IMR-90 (cell line): ENCODE data around the gene CASKIN1. TPM values are rescaled to one million over a fixed set of nuclear protein-coding genes. Genes with fewer than 3 reads are reported as not detected.

Experiments
- ATAC-seq: fragments of 200-7000 bp; cut with Tn5 transposase; 2 replicates; pipeline ENCODE4 v1.9.1; 2020; ENCODE audit warnings: low read depth, mild to moderate bottlenecking, moderate library complexity
- BruUV-seq: library from RNA; stranded (reverse); fragments of 400-500 nt; replicated peaks from 2 replicates; lab custom pipeline; 2021; lab: Mats Ljungman, UMichigan
- CTCF ChIA-PET: fragments of 300-600 bp; formaldehyde crosslinking; extraction: SDS; loops from one replicate; lab custom pipeline; 2021; ENCODE audit warnings: antibody characterized with exemption; lab: Yijun Ruan, JAX
- POLR2A ChIA-PET: fragments of 300-600 bp; sonication (Branson Sonifier 250); formaldehyde crosslinking; loops from one replicate; lab custom pipeline; 2022; ENCODE audit warnings: antibody characterized with exemption; ENCODE audit not compliant: unreplicated experiment; lab: Charles Lee
- DNase-seq: peaks from one replicate; pipeline ENCODE4 v3.0.0; 2013
- H2AFZ ChIP-seq: replicated peaks from 2 replicates; pipeline ENCODE3; 2013; ENCODE audit warnings: low read length, mild to moderate bottlenecking; ENCODE audit not compliant: poor library complexity
- H2AK5ac ChIP-seq: 2 replicates; pipeline ENCODE4 v1.6.1; 2013; ENCODE audit warnings: low read depth, low read length, inconsistent platforms
- H2AK9ac ChIP-seq: replicated peaks from 2 replicates; pipeline ENCODE3; 2013; ENCODE audit warnings: mild to moderate bottlenecking, low read depth, low read length, moderate library complexity; ENCODE audit not compliant: poor library complexity
- H2BK120ac ChIP-seq: 2 replicates; pipeline ENCODE4 v1.6.1; 2013; ENCODE audit warnings: low read depth, low read length, inconsistent platforms
- H2BK15ac ChIP-seq: 3 replicates; pipeline ENCODE4 v1.6.1; 2013; ENCODE audit warnings: low read depth, low read length, inconsistent platforms
- H2BK20ac ChIP-seq: 2 replicates; pipeline ENCODE4 v1.6.1; 2013; ENCODE audit warnings: low read depth, mild to moderate bottlenecking, inconsistent platforms, low read length, moderate library complexity
- H2BK5ac ChIP-seq: 2 replicates; pipeline ENCODE4 v1.6.1; 2013; ENCODE audit warnings: mild to moderate bottlenecking, low read depth, low read length, inconsistent platforms; ENCODE audit not compliant: poor library complexity, severe bottlenecking
- H3K14ac ChIP-seq: replicated peaks from 2 replicates; pipeline ENCODE4 v1.6.1; 2013; ENCODE audit warnings: low read depth, low read length, inconsistent platforms
- H3K18ac ChIP-seq: 2 replicates; pipeline ENCODE4 v1.6.1; 2013; ENCODE audit warnings: low read depth, low read length, control low read depth
- H3K23ac ChIP-seq: 2 replicates; pipeline ENCODE4 v1.6.1; 2013; ENCODE audit warnings: low read depth, low read length, inconsistent platforms
- H3K27ac ChIP-seq: 2 replicates; pipeline ENCODE4 v1.5.1; 2013; ENCODE audit warnings: mild to moderate bottlenecking, control low read depth, low read length; ENCODE audit not compliant: insufficient read depth
- H3K27me3 ChIP-seq: 2 replicates; pipeline ENCODE4 v1.6.1; 2013; ENCODE audit warnings: low read length; ENCODE audit not compliant: control insufficient read depth, insufficient read depth
- H3K36me3 ChIP-seq: 2 replicates; pipeline ENCODE4 v1.6.1; 2013; ENCODE audit warnings: low read length, mixed read lengths; ENCODE audit not compliant: control insufficient read depth, insufficient read depth
- H3K4ac ChIP-seq: 2 replicates; pipeline ENCODE4 v1.6.1; 2013; ENCODE audit warnings: low read depth, low read length, inconsistent platforms
- H3K4me1 ChIP-seq: 2 replicates; pipeline ENCODE4 v1.6.1; 2013; ENCODE audit warnings: low read length, mixed read lengths; ENCODE audit not compliant: control insufficient read depth, insufficient read depth
- H3K4me2 ChIP-seq: 2 replicates; pipeline ENCODE4 v1.6.1; 2013; ENCODE audit warnings: low read depth, mild to moderate bottlenecking, control low read depth, low read length, moderate library complexity
- H3K4me3 ChIP-seq: 2 replicates; pipeline ENCODE4 v1.5.1; 2013; ENCODE audit warnings: low read depth, mild to moderate bottlenecking, control low read depth, low read length, moderate library complexity; ENCODE audit not compliant: insufficient read depth
- H3K56ac ChIP-seq: 2 replicates; pipeline ENCODE4 v1.6.1; 2013; ENCODE audit warnings: low read length, inconsistent platforms; ENCODE audit not compliant: insufficient read depth; ENCODE audit errors: extremely low read depth
- H3K79me1 ChIP-seq, 2 experiments: 2 replicates each; pipeline ENCODE4 v1.6.1; 2013; ENCODE audit warnings: low read length in 2 of 2, inconsistent platforms in 1 of 2, low read depth in 1 of 2
- H3K9ac ChIP-seq: 2 replicates; pipeline ENCODE4 v1.6.1; 2013; ENCODE audit warnings: low read depth, low read length, control low read depth
- H3K9me1 ChIP-seq: 2 replicates; pipeline ENCODE4 v1.6.1; 2013; ENCODE audit warnings: low read length, inconsistent platforms; ENCODE audit not compliant: insufficient read depth
- H3K9me3 ChIP-seq: 2 replicates; pipeline ENCODE4 v1.6.1; 2013; ENCODE audit warnings: low read length; ENCODE audit not compliant: control insufficient read depth, insufficient read depth
- H4K20me1 ChIP-seq: 2 replicates; pipeline ENCODE4 v1.6.1; 2013; ENCODE audit warnings: low read length, inconsistent platforms; ENCODE audit not compliant: insufficient read depth
- H4K5ac ChIP-seq: 2 replicates; pipeline ENCODE4 v1.6.1; 2013; ENCODE audit warnings: mild to moderate bottlenecking, low read depth, low read length, control low read depth
- H4K8ac ChIP-seq, 2 experiments: 2 replicates each; pipeline ENCODE4 v1.6.1; 2013; ENCODE audit warnings: low read depth in 2 of 2, low read length in 2 of 2, control low read depth in 1 of 2, inconsistent platforms in 1 of 2
- H4K91ac ChIP-seq: 2 replicates; pipeline ENCODE4 v1.6.1; 2013; ENCODE audit warnings: low read depth, low read length, inconsistent platforms; ENCODE audit not compliant: insufficient read depth
- BHLHE40 ChIP-seq: fragments of 150-350 bp; IDR thresholded peaks from 2 replicates; pipeline ENCODE4 v1.6.1; 2016; ENCODE audit warnings: mild to moderate bottlenecking, low read depth, low read length
- CEBPB ChIP-seq: IDR thresholded peaks from 2 replicates; pipeline ENCODE4 v1.6.1; 2012; ENCODE audit warnings: low read depth, low read length, improper control_type of control experiment
- CHD1 ChIP-seq: IDR thresholded peaks from 2 replicates; pipeline ENCODE4 v1.6.1; 2012; ENCODE audit warnings: low read depth, low read length, improper control_type of control experiment
- FOS ChIP-seq: fragments of 150-350 bp; IDR thresholded peaks from 2 replicates; pipeline ENCODE4 v1.6.1; 2016; ENCODE audit warnings: low read depth, low read length
- MAFK ChIP-seq: IDR thresholded peaks from 2 replicates; pipeline ENCODE4 v1.6.1; 2012; ENCODE audit warnings: low read depth, low read length, improper control_type of control experiment
- MAZ ChIP-seq: IDR thresholded peaks from 2 replicates; pipeline ENCODE4 v1.6.1; 2012; ENCODE audit warnings: low read depth, mild to moderate bottlenecking, low read length, improper control_type of control experiment, moderate library complexity, borderline replicate concordance
- NFE2L2 ChIP-seq: fragments of 150-350 bp; IDR thresholded peaks from 2 replicates; pipeline ENCODE4 v1.6.1; 2016; ENCODE audit warnings: low read depth, mild to moderate bottlenecking, low read length
- POLR2A ChIP-seq: IDR thresholded peaks from 2 replicates; pipeline ENCODE4 v1.6.1; 2012; ENCODE audit warnings: mild to moderate bottlenecking, low read depth, low read length
- RAD21 ChIP-seq: IDR thresholded peaks from 2 replicates; pipeline ENCODE4 v1.6.1; 2012; ENCODE audit warnings: low read length, improper control_type of control experiment
- RCOR1 ChIP-seq: IDR thresholded peaks from 2 replicates; pipeline ENCODE4 v1.6.1; 2012; ENCODE audit warnings: mild to moderate bottlenecking, low read length, improper control_type of control experiment; ENCODE audit not compliant: insufficient replicate concordance
- RFX5 ChIP-seq: IDR thresholded peaks from 2 replicates; pipeline ENCODE4 v1.8.0; 2012; ENCODE audit warnings: low read depth, mild to moderate bottlenecking, low read length, moderate library complexity
- WGBS, 2 experiments: methylation state at CpG; one replicate each; pipeline versions ENCODE4 v1.1.5 to v1.1.7; 2013; ENCODE audit warnings: missing lambda C conversion rate in 2 of 2; ENCODE audit not compliant: insufficient read length in 1 of 2; ENCODE audit errors: extremely low coverage in 2 of 2; 5-methylcytosine and 5-hydroxymethylcytosine counted together
- dilution Hi-C: fragments of 300-500 bp; cut with HindIII; formaldehyde crosslinking; loops from one replicate; pipeline ENCODE4 v1.14.3; 2018; ENCODE audit warnings: low sequenced_read_pairs; ENCODE audit not compliant: unreplicated experiment
- in situ Hi-C: fragments of 300-500 bp; cut with MboI; formaldehyde crosslinking; loops from 3 replicates; pipeline ENCODE4 v1.14.3; 2019; ENCODE audit warnings: low sequenced_read_pairs, inconsistent platforms, mixed read lengths
- intact Hi-C: fragments of 100-400 bp; cut with micrococcal nuclease; formaldehyde crosslinking; loops from 2 replicates; pipeline ENCODE4 v1.10.0; 2022
- polyA plus RNA-seq, 3 experiments: library from polyadenylated mRNA; depleted of rRNA; stranded (reverse); fragments of >200 nt; gene quantifications; 2 replicates each; pipeline ENCODE4 v1.2.3, GENCODE V29; 2012; ENCODE audit warnings: low replicate concordance in 1 of 3
- total RNA-seq: library from RNA; depleted of rRNA; stranded (reverse); fragments of >200 nt; gene quantifications from 2 replicates; pipeline ENCODE4 v1.2.3, GENCODE V29; 2012
- TF ChIP-seq, protein P1 (sequence below): fragments of 150-350 bp; IDR thresholded peaks from 2 replicates; pipeline ENCODE4 v1.6.1; 2017; ENCODE audit warnings: mild to moderate bottlenecking, antibody characterized with exemption, low read length, low read depth
- TF ChIP-seq, protein P2 (sequence below): fragments of 150-350 bp; IDR thresholded peaks from 2 replicates; pipeline ENCODE4 v1.6.1; 2016; ENCODE audit warnings: low read depth, mild to moderate bottlenecking, low read length, moderate library complexity, borderline replicate concordance
- TF ChIP-seq, protein P3 (sequence below): conservative IDR thresholded peaks from 2 replicates; pipeline ENCODE4 v1.5.1; 2012; ENCODE audit warnings: mild to moderate bottlenecking, low read depth, low read length, improper control_type of control experiment

The CASKIN1 gene
- total and polyA plus RNA-seq, 2 of the 4 experiments (the other 2 are of a cell fraction) = 0.05 TPM; not detected in 1

DNA sequence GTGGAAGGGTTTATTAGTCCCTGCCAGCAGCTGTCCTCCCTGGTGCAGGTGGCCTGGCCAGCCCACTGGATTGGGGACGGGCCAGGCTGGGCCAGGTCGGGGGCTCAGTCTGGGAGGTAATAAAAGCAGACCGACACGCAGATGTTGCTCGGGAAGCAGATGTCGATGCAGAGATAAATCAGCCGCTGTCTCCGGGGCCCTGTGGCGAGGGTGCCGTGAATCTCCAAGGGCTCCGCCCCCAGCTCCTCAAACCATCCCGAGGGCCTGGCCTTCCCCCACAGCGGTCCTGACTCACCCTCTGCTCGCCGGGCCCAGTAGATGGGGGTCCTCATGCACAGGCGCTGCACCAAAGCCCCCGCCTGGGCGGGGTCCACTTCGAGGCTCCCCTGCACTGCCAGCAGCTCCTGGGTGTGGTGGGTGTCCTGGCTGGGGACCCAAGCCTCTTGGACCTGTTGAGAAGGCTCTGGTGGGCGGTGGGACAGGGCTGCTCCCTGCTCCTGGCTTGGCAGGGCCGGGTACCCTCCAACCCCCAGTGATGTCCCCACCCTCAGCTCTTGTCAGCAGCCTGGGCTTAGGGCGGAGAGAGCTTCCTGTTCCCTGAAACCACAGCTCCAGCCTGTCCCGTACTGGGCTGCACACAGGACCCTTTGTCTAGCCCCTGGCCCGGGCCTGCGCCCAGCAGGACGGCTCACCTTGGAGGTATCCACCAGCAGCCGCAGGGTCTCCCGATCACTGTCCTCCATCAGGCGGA, 13.0 kb upstream of the CASKIN1 start:
- TF ChIP-seq, protein P1, sequence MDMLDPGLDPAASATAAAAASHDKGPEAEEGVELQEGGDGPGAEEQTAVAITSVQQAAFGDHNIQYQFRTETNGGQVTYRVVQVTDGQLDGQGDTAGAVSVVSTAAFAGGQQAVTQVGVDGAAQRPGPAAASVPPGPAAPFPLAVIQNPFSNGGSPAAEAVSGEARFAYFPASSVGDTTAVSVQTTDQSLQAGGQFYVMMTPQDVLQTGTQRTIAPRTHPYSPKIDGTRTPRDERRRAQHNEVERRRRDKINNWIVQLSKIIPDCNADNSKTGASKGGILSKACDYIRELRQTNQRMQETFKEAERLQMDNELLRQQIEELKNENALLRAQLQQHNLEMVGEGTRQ = no peak
- TF ChIP-seq POLR2A (no peak), CEBPB (no peak), RFX5 (no peak), FOS (no peak), MAFK (no peak), NFE2L2 (no peak), BHLHE40 (no peak), RAD21 (no peak), MAZ (no peak), CHD1 (no peak), RCOR1 (no peak)
- TF ChIP-seq, protein P2, sequence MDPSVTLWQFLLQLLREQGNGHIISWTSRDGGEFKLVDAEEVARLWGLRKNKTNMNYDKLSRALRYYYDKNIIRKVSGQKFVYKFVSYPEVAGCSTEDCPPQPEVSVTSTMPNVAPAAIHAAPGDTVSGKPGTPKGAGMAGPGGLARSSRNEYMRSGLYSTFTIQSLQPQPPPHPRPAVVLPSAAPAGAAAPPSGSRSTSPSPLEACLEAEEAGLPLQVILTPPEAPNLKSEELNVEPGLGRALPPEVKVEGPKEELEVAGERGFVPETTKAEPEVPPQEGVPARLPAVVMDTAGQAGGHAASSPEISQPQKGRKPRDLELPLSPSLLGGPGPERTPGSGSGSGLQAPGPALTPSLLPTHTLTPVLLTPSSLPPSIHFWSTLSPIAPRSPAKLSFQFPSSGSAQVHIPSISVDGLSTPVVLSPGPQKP = no peak
- TF ChIP-seq, protein P3, sequence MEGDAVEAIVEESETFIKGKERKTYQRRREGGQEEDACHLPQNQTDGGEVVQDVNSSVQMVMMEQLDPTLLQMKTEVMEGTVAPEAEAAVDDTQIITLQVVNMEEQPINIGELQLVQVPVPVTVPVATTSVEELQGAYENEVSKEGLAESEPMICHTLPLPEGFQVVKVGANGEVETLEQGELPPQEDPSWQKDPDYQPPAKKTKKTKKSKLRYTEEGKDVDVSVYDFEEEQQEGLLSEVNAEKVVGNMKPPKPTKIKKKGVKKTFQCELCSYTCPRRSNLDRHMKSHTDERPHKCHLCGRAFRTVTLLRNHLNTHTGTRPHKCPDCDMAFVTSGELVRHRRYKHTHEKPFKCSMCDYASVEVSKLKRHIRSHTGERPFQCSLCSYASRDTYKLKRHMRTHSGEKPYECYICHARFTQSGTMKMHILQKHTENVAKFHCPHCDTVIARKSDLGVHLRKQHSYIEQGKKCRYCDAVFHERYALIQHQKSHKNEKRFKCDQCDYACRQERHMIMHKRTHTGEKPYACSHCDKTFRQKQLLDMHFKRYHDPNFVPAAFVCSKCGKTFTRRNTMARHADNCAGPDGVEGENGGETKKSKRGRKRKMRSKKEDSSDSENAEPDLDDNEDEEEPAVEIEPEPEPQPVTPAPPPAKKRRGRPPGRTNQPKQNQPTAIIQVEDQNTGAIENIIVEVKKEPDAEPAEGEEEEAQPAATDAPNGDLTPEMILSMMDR = no peak
- intact Hi-C loops = no loop called here
- Histone ChIP-seq H2AK9ac (no peak overlapping the region), H3K9ac (no peak overlapping the region), H3K23ac (no peak overlapping the region), H3K56ac (no peak overlapping the region), H4K91ac (no peak overlapping the region), H3K9me3 (no peaks in the 10 kb centered on the region), H3K79me1 (peaks cover 27 to 54% of the 10 kb centered on the region in 2 experiments), H3K27me3 (no peaks in the 10 kb centered on the region), H3K18ac (no peak overlapping the region), H3K27ac (no peak overlapping the region), H2BK5ac (no peak overlapping the region), H2BK120ac (no peak overlapping the region), H3K36me3 (peaks cover 28% of the 10 kb centered on the region), H3K4ac (no peak overlapping the region), H3K9me1 (peaks cover 6% of the 10 kb centered on the region; the same call in 1 of the 2 replicates), H3K4me2 (no peak overlapping the region), H4K5ac (no peak overlapping the region), H2BK20ac (no peak overlapping the region), H3K14ac (no peak overlapping the region), H2BK15ac (no peak overlapping the region), H2AFZ (no peak overlapping the region), H3K4me3 (no peak overlapping the region), H4K8ac (no peak overlapping the region), H4K20me1 (peaks cover 16% of the 10 kb centered on the region), H2AK5ac (no peak overlapping the region), H3K4me1 (peaks cover 14% of the 10 kb centered on the region)
- ATAC-seq (no peak), DNase-seq (no peak)
- WGBS, 2 experiments = 80% methylated on average over 9 of the region's 29 CpGs; no CpG with 5 or more reads in 1 of the 2 experiments
- dilution Hi-C loops = no loop called here
- BruUV-seq = no TSS peak
- CTCF ChIA-PET = no interaction called here
- in situ Hi-C loops = no loop called here
- POLR2A ChIA-PET = no interaction called here
